ENCODE measurements around the gene BRD3OS.

The BRD3OS gene

GRCh38 chr9:134007150-134007549 lies 18.1 kb upstream of the BRD3OS start:
- DNase-seq = no peak

GRCh38 chr9:134007571-134007970 lies 17.7 kb upstream of the BRD3OS start:
- DNase-seq = no peak

GRCh38 chr9:134010310-134011173 lies 14.7 kb upstream of the BRD3OS start:
- no peak for DNase-seq

GRCh38 chr9:134011401-134011800 lies 13.9 kb upstream of the BRD3OS start:
- DNase-seq = no peak

GRCh38 chr9:134014946-134015345 lies 10.3 kb upstream of the BRD3OS start:
- DNase-seq = no peak

- DNase-seq = no peak
Measured at GRCh38 chr9:134024214-134024792, 978 bp upstream of the BRD3OS start.

GRCh38 chr9:134025606-134026541 lies 593 bp downstream of the BRD3OS start:
- DNase-seq = peak; percentile 31

GRCh38 chr9:134026581-134026980 lies 1.3 kb downstream of the BRD3OS start:
- no peak for DNase-seq

- DNase-seq = no peak
Measured at GRCh38 chr9:134026981-134027380, 1.7 kb downstream of the BRD3OS start.

GRCh38 chr9:134027561-134027960 lies 2.3 kb downstream of the BRD3OS start:
- DNase-seq = no peak

GRCh38 chr9:134028076-134028475 lies 2.8 kb downstream of the BRD3OS start:
- no peak for DNase-seq

- DNase-seq = no peak
Measured at GRCh38 chr9:134028575-134029247, 3.4 kb downstream of the BRD3OS start.

GRCh38 chr9:134029248-134030226 lies 4.3 kb downstream of the BRD3OS start:
- no peak for DNase-seq

- no peak for DNase-seq
Measured at GRCh38 chr9:134030821-134031470, 5.7 kb downstream of the BRD3OS start.

GRCh38 chr9:134031783-134032182 lies 6.5 kb downstream of the BRD3OS start:
- DNase-seq = no peak

GRCh38 chr9:134032456-134033222 lies 7.4 kb downstream of the BRD3OS start:
- DNase-seq = no peak

- no peak for DNase-seq
Measured at GRCh38 chr9:134033516-134034214, 8.4 kb downstream of the BRD3OS start.

- DNase-seq = no peak
Measured at GRCh38 chr9:134034215-134035040, 9.1 kb downstream of the BRD3OS start.

All from suppressor macrophage treated with lipopolysaccharide for 4 hours (primary cell).